HG03432 (cell line): ENCODE results near the gene AHNAK.

Experiments used
- ATAC-seq: cut with Tn5 transposase; IDR thresholded peaks from one replicate; pipeline ENCODE4 v1.9.1; 2021; ENCODE audit warnings: mild to moderate bottlenecking, moderate library complexity; ENCODE audit not compliant: unreplicated experiment

Gene AHNAK

DNA sequence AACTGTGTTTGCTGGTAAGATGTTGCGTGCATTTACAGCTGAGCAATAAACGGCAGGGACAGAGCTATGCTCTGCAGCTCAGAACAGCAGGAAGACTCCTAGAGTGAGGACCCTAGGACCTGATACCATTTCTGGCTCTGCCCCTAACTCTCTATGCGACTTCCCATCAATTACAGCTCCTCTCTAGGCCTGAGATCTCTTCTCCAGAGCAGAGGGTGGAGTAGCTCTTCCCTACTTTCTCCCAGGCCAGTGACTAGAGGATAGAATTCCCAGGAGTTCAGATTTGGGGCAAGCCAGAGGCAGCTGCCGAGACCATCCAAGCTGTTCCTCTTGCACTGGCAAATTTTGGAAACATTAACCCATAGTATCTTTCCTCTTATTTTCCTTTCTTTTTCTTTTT is 140.6 kb downstream of the AHNAK start:
- no peak for ATAC-seq

DNA sequence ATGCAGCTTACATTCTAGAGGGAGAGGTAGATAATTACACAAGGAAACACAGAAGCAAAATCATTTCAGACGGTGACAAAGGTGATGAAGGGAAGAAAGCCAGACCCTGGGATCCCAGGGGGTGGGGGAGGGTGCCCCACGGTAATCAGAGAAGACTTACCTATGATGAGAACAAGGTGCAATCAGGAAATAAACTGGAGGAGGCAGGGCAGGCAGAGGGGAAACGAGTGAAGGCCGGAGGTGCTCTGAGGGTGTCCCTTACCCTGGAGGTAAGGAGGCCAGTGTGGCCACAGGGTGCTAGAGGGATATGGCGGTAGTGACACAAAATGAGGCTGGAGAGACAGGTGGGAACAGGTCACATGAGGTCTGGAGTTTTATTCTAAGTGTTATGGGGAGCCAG is 141.7 kb downstream of the AHNAK start:
- ATAC-seq: no peak

DNA sequence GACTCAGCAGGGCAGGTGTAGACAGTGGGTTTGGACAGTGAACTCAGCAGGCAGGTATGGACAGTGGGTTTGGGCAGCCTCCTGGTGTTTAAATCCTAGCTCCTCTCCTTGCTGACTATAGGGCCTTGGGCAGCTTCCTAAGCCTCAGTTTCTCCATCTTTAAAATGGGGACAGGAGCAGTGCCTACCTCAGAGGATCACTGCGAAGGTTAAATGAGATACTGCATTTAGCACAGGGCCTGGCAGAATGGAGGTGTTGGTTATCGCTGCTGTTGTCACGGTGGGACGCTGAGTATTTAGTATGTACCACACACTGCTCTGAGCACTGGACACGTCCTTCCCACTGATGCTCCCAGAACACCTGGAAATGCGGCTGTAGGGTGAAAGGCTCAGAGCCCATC is 142.2 kb downstream of the AHNAK start:
- no peak for ATAC-seq

DNA sequence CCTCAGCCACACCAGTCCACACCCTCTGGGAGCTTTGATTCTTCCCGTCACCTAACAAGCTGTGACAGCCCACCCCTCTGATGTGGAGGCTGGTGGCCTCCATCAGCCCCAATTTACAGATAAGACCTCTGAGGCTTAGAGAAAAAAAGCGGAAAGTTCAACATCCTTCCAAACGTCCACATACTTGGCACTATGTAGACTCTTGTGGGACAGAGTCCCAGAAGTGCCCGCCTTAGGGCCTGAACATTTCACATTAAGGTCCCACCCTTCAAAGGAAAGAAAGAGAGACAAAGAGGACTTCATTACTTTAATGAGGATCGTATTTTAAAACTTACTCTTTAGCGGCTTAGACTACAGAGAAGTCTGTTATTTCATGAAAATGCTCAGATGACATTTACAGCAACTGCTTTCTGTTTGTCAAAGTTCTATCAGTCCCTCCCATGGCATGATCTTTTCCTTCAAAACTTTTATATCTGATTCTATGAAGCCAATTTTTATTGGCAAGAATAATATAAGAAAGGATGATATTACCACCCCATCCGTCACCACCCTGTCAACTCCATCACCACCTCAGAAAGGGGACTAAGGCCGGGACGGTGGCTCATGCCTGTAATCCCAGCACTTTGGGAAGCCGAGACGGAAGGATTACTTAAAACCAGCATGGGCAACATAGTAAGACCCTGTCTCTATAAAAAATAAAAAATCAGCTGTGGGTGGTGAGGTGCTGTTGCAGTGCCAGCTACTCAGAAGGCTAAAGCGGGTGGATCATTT is 143.5 kb downstream of the AHNAK start:
- no peak for ATAC-seq

DNA sequence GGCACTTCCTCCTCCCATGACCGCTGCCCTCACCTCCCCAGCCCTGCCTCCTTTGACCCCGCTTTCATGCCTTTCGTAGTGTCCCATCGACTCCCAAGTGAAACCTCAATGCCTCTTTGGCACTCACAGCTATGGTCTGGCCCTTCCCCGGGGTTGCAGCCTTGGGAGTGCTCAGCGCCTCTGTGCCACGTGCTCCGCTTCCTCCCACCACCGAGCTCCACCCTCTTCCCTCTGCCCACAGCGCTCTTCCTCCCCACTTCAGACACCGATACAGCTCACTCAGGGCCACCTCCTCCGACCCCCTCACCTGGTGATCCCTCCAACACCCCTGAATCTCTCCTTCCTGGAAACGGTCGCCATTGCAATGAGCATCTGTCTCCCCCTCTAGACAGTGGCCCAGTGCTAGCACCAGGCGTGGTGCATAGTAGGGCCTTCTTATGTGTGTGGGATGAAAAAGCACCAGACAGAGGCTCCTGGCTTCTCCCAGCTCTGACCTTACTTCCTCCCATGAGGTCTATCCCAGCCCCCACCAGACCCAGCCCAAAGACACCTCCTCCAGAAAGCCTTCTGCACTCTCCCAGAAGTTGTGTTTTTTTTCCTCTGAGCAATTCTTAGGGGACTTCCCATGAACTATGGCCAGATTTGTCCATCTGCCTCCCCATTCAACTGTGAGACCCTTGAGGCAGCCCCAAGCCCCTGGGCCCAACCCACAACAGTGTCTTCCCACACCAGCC is 144.2 kb downstream of the AHNAK start:
- no peak for ATAC-seq

DNA sequence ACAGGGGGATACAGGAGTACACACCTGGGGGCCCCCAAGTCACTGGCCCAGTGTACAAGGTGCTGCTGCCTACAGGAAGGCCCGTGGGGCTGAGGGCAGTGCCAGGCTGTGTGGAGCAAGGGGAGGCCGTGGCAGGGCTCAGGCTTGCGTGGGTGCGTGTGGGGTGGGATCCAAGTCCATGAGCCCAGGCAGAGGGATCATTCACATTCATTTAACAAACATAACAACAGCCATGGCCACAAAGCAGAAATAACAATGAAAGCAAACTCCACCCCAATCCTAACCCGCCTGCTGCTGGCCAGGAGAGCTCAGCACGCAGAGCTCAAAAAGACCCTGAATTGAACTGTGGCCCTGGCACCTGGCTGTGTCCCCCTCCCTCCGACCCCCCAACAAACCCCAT is 144.8 kb downstream of the AHNAK start:
- ATAC-seq: no peak

DNA sequence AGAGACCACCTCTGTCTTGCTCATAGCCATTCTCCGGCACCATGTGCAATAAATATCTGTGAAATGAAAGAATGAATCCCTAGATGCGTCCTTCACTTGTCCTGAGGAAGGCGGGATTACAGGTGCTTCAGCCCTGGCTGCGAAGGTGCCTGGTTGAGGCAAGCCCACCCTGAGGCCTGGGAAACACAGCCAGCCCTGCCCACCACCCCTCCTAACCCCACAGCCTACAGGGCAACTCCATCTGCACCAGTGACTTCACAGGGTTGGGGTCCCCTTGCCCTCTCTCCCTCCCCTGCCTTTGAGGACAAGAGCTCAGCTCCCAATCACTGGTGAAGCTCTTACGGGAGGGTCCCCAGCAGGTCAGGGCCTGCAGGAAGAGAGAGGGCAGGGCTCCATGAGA is 145.2 kb downstream of the AHNAK start:
- ATAC-seq: no peak

DNA sequence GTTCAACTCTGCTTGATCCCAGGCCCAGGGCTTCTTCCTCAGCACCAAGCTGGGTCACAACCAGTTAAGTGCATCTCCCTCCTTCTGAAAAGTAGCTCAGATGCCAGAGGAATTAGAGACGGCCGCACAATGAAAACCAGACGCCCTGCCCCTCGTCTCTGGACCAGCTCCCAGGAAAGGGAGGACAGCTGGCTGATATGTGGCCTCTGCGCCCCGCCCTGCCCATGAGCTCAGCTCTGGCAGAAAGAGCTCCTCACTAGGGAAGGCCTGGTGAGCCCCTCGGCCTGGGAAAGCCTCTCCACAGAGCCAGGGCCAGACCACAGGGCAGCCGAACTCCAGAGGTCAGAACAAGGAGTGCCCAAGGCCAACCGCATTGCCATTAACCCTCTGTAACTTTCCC is 145.8 kb downstream of the AHNAK start:
- no peak for ATAC-seq

DNA sequence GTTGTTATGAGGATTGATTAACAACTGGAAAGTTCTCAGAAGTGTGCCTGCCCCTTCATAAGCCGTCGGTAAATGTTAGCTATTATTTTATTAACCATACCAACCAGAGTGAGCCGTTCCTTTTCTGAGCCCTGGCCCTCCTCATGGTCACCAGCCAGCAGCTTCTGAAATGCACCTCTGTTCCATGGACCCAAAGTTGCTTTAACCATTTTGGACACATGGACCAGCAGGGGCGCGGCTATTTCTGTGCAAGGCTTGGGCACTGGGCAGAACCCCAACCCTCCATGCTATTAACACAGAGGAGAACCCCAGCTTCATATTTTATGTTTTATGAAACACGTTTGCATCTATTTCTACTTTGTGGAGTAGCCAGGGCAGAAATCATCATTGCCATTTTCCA is 146.3 kb downstream of the AHNAK start:
- no peak for ATAC-seq

DNA sequence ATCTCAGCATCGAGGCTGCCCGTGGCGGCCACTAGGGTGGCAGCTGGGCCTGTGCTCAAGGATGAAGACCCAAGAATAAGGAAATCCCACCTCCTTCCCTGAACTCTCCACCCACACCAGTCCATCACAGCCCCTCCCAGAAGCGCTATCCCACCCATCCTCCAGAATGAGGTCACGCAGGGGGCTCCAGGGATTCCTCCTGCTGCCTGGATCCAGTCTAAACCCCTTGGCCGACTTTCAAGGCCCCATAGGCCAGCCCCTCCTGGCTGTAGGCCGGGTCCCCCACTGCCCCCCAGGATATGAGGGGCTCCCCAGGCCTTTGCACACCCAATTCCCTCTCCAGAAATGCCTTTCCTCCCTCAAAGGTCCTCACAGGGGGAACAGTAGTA is 146.7 kb downstream of the AHNAK start:
- no peak for ATAC-seq

DNA sequence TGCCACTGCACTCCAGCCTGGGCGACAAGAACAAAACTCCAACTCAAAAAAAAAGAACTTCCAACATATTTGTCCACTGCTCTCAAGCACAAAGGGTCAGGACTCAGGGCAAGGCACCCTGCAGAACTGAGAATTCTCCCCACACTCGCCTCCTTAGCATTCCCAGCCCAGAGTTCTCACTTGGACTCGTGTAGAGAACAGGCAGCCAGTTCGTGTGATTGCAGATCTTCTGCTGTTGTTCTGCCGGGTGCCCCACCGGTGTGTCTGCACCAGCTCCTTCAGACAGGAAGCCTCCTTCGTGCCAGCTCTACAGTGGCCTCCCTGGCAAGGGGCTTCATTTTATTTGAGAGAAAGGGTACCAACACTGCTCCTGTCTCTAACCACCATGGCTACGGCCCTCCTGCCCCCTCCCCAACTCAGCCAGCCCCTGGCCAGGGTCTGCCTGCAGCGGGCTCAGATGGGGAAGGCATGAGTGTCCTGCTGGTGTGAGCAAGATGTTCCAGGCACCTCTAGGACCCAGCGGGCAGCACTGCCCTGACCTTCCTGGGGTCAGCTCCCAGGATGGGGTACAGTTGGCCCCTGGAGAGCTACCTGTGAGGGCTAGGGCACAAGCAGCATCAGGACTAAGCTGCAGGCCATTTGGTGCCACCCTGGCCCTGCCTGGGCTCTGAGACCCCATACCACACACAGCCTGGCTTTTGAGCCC is 147.3 kb downstream of the AHNAK start:
- no peak for ATAC-seq

DNA sequence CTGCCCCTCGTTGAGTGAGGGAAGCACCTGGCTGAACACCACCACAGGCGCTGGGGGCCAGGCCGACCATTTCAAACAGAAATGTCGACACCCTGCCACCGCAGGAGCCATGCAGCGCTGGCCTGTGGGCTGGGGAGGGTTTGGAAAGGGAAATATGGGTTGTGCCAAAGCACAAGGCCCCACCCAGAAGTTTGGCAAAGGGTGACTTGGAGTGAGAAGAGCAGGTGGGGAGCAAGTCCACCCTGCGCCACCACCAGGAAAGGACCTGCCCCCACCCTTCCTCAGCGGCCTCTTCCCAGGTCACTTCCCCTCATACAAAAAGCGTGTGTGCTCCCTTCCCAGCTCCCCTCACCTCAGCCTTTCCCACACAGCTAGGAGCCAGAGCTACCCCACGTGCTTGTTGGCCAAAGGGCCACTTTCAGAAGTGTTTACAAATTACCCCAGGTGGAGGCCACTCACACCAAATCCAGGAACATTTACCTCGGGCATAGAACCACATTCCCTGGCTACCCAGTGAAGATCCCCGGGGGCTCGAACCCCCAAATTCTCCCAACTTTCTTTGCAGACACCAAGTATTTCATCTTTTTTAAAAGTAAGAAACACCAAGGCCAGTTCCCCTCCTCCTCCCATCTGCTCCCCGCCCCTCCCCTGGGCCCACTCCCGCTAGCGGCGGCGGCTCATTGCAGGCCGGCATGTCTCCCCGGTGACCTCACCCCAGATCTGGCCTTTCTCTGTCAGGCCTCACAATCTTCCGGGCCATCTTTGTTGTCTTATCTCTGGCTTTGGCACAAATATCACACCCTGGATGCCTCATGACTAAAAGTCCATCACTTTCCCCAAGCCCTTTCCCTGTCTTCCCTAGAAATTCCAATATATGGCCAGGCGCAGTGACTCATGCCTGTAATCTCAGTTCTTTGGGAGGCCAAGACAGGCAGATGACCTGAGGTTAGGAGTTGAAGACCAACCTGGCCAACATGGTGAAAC is 148.3 kb downstream of the AHNAK start:
- ATAC-seq: no peak

DNA sequence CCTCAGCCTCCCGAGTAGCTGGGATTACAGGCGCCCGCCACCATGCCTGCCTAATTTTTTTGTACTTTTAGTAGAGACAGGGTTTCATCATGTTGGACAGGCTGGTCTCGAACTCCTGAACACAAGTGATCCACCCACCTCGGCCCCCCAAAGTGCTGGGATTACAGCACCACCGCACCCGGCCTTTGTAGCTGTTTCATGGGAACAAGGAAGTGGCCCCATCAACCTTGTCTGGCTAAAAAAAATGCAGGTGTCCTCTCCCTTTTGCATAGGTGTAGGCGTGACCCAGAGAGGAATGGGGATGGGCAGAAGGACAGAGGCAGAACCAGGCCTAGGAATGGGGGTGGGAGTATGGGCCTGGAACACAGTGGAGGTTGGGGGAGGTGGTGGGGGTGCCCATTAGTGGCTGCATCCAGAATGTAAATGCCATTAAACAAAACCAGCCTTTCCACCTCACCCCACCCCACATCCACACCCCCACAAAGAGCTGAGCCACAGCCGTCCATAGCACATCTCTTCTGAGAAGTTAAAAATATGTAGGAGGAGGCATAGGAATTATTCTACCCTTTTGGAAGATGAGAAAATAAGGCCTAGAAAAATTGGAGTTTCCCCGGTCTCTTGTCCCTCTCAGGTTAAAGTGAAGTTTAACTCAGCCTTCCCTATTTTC is 150.6 kb downstream of the AHNAK start:
- no peak for ATAC-seq

DNA sequence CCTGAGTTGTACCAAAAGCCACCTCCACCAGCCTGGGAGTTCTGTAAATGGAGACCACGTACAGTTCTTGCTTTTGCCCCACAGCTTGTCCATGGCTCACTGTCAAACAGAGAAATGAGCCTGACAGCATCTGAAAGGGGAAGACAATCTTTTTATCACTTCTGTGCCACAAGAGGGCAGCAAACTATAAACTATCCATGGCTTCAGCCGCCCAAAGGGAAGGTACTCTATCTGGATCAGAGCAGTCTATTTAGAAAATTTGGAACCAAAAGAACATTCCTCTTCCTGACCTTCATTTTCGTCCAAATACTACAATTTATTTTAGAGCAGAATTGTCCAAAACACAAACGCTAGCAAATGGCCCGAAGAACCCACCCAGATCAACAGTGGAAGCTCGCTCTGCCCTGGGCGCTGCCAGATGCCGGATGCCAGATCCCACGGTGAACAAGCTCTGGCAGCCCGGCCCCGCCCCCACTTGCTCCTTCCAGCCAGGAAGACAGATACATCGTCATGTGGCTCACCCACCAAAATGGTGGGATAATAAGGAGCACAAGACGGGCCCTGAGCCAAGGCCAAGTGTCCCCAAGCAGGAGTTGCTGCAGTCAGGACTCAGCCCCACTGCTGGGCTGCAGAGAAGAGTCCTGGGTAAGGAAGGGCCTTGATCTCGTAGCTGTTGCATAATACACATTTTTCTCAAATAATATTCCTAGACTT is 151.6 kb downstream of the AHNAK start:
- ATAC-seq: no peak

DNA sequence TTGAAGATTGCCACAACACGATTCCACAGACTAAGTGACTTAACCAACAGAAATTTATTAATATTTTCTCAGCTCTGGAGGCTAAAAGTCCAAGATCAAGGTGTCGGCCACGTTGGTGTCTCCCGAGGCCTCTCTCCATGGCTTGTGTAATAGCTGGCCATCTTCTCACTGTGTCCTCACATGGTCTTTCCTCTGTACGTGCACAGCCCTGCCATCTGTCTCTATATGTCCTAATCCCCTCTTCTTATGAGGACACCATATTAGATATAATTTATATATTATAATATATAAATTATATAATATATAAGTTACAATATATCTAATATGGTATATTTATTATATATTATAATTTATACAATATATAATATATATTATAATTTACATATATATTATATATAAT is 152.9 kb downstream of the AHNAK start:
- ATAC-seq: no peak

DNA sequence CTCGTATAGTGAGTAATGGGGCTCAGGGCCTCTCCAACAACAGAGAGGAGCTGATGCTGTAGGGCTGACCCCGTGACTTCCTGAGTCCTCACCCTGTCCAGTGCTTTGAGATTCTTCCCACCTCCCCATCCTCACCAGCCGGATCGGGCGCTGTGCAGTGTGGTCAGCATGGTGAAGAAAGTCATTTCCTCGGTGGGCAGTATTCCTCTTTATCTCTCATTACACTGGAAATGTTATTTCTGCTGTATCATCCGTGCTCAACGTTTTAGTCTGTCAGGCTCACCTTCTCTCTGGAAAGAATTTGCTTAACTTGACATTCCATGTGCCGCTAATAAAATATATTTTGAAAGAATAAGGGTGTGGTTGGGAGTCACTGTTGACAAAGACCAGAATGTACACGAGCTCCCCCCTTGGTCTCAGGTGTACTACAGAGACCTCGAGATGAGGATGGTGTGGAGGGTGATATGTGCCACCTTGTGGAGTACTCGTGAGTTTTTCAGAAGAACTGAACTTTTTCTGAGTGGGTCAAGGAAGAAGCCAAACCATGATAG is 153.5 kb downstream of the AHNAK start:
- no peak for ATAC-seq

DNA sequence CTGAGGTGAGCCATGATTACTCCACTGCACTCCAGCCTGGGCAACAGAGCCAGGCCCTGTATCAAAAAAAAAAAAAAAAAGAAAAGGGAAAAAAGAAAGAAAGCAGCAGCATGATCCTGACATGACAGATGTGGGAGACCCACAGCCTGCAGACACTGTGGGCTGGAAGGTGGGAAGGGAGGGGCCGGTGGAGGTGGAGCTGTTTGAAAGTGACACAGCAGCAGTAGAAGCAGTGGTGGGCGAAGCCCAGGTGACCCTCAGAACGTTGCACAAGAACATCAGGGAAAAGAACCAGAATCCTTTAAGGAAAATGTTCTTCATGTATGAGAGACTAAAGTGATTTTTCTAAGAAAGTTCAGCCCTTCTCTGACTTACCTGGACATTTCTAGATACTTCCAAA is 154.1 kb downstream of the AHNAK start:
- no peak for ATAC-seq

DNA sequence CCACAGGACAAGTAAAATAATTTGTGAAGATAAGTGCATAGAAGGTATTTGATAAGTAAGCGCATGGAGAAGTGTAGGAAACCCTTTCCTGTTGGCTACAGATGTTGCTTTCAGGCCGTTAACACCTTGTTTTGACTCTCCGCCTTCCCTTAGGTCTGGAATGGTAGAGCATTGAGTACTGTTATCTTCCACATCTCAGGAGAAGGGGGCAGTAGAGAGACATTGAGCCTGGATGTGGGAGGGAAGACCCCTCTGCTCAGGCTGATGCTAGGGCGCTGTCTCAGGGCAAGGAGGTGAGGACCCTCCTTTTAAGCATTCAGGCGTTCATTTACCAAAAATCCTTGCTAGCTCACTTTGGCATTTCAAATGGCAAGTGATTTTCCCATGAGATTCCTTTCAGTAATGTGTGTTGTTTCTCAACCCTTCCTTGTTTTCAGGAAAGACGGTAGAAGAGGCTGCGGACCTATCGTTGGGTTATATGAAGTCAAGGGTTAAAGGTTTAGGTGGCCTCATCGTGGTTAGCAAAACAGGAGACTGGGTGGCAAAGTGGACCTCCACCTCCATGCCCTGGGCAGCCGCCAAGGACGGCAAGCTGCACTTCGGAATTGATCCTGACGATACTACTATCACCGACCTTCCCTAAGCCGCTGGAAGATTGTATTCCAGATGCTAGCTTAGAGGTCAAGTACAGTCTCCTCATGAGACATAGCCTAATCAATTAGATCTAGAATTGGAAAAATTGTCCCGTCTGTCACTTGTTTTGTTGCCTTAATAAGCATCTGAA is 154.8 kb downstream of the AHNAK start:
- no peak for ATAC-seq

DNA sequence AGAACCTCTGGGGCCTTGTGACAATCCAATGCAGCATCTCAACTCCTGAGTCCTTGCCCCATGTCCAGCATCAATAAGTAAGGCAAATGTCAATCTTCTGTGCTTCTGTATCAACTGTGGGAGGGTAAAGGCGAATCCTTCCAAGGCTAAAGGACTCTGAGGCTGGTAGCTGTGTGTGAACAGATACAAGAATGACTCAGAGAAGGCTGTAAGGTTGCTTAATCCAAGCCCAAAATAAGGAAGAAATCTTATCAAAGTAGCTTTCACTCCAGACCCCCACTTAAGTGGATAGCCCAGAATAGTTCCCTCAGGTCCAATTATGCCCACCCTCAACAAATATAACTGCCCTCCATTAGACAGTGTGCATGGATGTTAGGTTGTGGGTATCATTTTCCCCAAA is 155.9 kb downstream of the AHNAK start:
- ATAC-seq: no peak
